GM21423 (cell line): ENCODE results near the gene SIKE1.
"Not testable (repeated sequence)": the region's sequence is repeated elsewhere in the genome, so short reads cannot be mapped to it uniquely, and the experiment has no call there.

Experiments used
- ATAC-seq: cut with Tn5 transposase; IDR thresholded peaks from one replicate; pipeline ENCODE4 v1.9.1; 2021; ENCODE audit warnings: mild to moderate bottlenecking, moderate library complexity; ENCODE audit not compliant: unreplicated experiment

SIKE1 gene

GRCh38 chr1:114780344-114781226, at the start of gene SIKE1:
SIKE1 (minus strand) TSS chr1:114780685; CDS start chr1:114780607, 78 bp downstream.
- peak; percentile 97 for ATAC-seq

DNA sequence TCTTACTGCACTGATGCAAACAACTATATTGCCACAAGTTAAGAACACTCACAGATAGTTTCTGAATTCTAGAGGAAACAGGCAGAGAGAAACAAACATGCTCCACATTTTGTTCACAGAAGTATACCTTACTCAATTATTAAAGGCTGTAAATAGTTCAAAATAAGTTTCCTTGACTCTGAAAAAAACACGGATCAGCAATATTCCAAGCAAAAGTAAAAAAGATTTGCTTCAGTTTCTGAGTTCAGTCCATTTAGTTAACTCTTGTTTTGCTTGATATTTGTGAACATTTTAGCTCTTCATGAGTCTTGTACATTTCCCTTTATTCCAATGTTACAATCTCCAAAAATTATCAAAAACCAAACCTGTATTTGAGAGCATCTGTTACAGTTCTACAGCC, 49.6 kb upstream of the SIKE1 start:
- ATAC-seq, result not testable (repeated sequence)

- no peak for ATAC-seq
These were observed 47.8 kb upstream of the SIKE1 start for GRCh38 chr1:114828251-114828650.

GRCh38 chr1:114821978-114822377, 41.5 kb upstream of the SIKE1 start:
- no peak for ATAC-seq

DNA sequence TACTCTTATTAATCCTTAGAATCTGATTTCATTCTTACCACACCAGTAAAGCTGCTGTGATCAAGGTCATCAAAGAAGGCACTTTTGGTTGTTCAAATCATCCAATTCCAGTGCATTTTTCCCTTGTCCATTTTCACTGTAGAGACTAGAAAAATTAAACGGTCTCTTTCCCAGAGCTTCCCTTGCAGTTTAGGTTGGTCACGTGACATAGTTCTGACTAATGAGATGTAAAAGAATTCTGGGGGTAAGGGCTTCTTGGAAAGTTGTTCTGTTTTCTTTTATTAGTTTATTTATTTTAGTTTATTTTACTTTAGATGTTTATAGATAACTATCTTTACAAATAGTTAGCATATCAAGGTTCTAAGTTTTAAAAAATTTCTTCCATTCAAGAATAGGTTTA, 39.9 kb upstream of the SIKE1 start:
- ATAC-seq, result no peak

GRCh38 chr1:114819869-114820268, 39.4 kb upstream of the SIKE1 start:
- no peak for ATAC-seq

DNA sequence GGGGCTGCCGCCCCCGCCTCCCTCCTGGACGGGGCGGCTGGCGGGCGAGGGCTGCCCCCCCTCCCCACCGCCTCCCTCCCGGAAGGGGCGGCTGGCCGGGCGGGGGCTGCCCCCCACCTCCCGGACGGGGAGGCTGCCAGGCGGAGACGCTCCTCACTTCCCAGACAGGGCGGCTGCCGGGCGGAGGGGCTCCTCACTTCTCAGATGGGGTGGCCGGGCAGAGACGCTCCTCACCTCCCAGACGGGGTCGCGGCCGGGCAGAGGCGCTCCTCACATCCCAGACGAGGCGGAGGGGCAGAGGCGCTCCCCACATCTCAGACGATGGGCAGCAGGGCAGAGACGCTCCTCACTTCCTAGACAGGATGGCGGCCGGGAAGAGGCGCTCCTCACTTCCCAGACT, 24.0 kb upstream of the SIKE1 start:
- not testable (repeated sequence) for ATAC-seq

DNA sequence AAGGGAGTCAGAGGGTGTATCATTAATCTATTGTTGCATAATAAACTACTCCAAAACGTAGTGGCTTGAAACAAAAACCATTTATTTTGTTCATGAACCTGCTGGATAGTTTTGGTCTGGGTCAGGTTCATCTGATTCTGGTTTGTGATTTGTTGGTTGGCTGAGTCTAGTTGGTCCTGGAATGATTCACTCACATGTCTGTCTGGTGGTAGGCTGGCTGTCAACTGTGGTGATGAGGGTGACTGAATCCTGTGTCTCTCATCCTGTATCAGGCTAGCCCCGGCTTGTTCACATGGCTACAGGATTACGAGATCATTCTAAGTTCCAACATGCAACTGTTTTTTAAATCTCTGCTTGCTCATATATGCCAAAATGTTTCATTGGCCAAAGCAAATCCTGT, 22.5 kb upstream of the SIKE1 start:
- no peak for ATAC-seq

GRCh38 chr1:114794038-114794437, 13.6 kb upstream of the SIKE1 start:
- ATAC-seq, result no peak

DNA sequence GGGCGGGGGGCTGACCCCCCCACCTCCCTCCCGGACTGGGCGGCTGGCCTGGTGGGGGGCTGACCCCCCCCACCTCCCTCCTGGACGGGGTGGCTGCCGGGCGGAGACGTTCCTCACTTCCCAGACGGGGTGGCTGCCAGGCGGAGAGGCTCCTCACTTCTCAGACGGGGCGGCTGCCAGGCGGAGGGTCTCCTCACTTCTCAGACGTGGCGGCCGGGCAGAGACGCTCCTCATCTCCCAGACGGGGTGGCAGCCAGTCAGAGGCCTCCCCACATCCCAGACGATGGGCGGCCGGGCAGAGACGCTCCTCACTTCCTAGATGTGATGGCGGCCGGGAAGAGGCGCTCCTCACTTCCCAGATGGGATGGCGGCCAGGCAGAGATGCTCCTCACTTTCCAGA, 10.1 kb upstream of the SIKE1 start:
- not testable (repeated sequence) for ATAC-seq

GRCh38 chr1:114786440-114786839, 6.0 kb upstream of the SIKE1 start:
- not testable (repeated sequence) for ATAC-seq

DNA sequence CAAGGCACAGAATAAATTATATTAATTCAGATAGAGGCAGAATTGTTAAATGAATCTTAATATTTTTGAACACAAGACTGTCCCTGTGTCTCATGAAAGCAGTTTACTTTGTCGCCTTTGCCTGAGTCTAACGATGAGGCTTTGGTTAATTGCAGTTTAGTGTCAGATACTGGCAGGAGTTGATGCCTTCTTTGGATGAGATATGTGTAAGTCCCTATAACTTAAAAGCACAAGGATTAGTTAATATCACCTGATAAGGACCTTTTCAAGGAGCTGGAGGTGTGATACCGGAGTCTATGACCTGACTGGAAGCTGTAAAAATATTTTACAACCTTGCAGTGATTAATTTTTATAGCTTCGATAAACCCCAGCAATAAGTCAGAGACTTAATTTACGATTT, 2.0 kb upstream of the SIKE1 start:
- ATAC-seq, result no peak

- ATAC-seq, result no peak
These were observed 763 bp downstream of the SIKE1 start for GRCh38 chr1:114779722-114780121.

DNA sequence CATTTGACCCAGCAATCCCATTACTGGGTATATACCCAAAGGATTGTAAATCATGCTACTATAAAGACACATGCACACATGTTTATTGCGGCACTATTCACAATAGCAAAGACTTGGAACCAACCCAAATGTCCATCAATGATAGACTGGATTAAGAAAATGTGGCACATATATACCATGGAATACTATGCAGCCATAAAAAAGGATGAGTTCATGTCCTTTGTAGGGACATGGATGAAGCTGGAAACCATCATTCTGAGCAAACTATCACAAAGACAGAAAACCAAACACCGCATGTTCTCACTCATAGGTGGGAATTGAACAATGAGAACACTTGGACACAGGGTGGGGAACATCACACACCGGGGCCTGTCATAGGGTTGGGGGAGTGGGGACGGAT, 3.8 kb downstream of the SIKE1 start:
- ATAC-seq, result not testable (repeated sequence)

DNA sequence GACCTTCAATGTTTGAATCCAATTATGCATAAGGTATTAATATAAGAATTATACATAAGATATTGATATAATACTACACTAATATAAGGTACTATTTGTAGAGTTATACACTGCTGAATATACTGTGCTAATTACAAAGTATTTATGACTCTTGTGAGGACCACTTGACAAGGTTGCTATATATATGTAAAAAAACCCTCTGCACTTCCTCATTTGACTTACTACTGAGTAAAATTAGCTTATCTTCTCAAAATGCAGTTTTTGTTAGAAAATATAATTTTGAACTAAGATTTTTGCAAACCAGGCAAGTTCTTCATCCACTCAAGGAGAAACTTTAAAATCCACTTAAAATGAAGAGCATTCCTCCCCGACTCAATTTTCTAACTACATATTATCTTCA, 8.5 kb downstream of the SIKE1 start:
- ATAC-seq, result no peak

DNA sequence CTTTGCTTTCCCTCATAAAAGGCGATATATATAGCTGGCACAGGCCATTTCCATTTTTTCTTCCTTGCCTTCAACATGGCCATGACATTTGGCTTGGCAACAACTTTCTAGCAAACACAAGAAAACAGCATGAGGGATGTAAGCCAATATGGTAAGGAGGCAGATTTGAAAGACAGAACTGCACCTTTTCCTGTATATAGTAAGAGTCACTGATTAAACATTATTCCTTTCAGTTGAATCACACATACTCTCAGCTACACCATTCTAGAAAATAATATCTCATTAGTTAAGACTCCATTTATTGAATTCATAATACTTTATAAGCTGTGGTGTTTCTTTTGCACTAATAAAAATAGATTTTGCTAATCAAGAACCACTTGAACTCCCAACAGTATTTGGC, 9.5 kb downstream of the SIKE1 start:
- ATAC-seq, result no peak

GRCh38 chr1:114764689-114765088, 15.8 kb downstream of the SIKE1 start:
- ATAC-seq, result no peak

DNA sequence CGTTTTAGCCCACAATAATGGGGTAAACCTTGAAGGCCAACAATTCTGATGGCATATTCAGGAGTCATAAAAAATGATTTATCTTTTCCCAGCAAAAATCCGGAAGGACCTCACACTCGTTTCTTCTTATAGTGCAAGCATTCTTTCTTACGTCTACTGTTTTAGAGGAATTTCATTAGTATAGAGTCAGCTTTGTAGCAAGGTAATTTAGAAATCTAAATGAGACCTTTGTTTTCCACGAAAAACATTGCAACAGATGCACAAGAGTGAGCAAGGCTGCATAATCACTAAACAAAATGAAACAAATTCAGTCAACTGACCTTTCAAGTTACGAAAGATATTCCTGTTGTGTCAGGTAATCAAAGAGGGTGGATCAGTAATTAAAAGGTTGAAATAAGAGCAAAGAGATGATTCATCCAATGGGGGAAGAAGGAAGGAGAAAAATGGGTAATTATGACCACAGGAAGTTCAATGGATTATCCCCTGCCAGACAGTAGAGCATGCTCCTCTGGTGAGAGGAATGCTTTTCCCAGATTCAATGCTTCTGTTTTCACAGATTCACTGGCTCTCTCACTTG, 22.1 kb downstream of the SIKE1 start:
- no peak for ATAC-seq

DNA sequence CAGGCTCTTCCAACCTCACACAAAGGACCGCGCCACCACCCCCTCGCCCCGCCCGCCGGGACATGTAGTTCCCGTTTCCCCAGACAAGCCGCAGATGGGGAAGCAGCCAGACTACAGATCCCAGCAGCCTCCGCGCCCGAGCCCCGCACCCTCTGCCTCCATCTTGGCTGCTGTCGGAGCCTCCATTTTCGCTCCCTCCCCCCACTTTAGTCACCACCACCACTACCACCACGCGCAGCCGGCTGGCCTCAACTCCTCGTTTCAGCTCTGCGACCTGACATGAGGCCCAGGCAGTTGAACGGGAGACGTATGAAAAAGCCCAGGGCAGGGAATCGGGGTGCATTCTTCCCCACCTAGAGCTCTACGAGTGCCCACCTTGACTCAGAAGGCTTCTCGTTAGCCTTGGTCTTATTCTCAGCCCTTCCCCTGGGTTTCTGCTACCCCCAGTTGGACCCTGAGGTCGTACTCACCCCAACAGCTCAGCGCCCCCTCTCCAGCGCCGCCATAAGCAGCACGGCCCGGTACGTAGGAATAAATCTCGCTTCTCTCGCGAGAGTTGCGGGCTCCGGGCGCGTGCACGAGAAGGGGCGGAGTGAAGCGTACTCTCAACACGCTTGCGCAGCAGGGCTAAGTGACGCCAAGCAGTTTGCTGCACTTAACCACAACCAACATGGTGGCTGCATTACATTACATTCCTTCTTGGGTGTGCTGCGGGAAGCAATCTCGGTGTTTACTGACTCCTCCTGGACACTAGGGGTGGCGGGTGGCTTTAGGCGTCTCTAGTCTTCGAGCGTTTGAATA, 22.8 kb downstream of the SIKE1 start, which contains the start of gene CSDE1:
Gene CSDE1, minus strand, starts transcription at position 530 of the 801 bp plus-strand sequence. CDS start 18,094 bp downstream, outside the sequence.
- peak; percentile 81 for ATAC-seq

- no peak for ATAC-seq
These were observed 23.5 kb downstream of the SIKE1 start for GRCh38 chr1:114756949-114757454.
